ENCODE data around the gene CAVIN3.

The CAVIN3 gene

DNA sequence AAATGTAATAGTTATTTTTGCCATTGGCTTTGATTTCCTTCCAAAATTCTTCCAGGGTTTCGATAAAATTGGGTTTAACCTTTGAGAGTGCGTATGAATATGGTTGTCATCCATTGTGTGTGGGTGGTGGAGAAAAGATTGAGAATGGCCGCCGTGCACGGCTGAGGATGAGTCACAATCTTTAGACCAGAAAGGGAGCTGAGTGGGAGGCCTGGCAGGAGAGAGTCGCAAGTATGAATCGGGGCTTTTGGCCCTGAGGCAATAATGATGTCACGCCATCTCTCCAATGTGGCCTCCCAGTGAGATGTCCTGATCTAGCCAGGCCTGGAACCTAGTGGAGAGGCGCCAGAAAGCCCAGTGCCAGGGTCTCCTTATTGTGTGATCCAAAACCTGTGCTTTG, 36.9 kb upstream of the CAVIN3 start:
- TF ChIP-seq, protein P1, sequence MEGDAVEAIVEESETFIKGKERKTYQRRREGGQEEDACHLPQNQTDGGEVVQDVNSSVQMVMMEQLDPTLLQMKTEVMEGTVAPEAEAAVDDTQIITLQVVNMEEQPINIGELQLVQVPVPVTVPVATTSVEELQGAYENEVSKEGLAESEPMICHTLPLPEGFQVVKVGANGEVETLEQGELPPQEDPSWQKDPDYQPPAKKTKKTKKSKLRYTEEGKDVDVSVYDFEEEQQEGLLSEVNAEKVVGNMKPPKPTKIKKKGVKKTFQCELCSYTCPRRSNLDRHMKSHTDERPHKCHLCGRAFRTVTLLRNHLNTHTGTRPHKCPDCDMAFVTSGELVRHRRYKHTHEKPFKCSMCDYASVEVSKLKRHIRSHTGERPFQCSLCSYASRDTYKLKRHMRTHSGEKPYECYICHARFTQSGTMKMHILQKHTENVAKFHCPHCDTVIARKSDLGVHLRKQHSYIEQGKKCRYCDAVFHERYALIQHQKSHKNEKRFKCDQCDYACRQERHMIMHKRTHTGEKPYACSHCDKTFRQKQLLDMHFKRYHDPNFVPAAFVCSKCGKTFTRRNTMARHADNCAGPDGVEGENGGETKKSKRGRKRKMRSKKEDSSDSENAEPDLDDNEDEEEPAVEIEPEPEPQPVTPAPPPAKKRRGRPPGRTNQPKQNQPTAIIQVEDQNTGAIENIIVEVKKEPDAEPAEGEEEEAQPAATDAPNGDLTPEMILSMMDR (IDR thresholded peaks at IDR 0.05; ENCODE audit: low read depth, low read length, missing control alignments): no peak
- Histone ChIP-seq H3K27ac (peak overlapping the region; percentile 0), H3K36me3 (replicated peaks) (no peaks in the 10 kb centered on the region), H3K4me3 (ENCODE audit: low read depth, low read length) (no peak overlapping the region), H3K27me3 (replicated peaks) (no peaks in the 10 kb centered on the region)
- in situ Hi-C loops (cut with HindIII; ENCODE audit: low pct_ligation_motif_present, low sequenced_read_pairs): no loop called here
- peak; percentile 92 for DNase-seq

DNA sequence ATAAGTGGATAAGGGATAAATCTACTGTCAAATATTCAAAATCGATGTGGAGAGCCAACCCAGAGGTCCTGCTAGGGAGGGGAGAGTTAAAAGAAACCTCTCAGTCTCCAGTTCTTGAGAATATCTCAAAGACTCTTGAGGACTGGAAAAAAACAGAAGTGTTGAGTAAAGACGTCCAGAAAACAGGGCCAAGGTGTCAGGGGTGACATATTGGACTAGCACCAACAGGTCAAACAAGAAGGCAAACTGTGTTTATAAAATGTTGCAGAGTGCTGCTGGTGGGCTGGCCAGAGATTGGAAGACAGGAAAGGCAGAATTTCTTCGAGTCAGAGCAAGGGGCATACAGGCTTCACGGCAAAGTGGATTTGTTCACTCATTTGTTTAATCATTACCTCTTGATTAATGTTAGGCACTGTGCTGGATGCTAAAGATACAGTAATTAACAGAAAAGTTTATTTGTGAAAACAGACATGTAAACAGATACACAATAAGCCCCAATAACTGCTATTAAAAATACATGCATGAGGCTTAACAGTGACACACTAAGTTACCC, 36.3 kb upstream of the CAVIN3 start:
- in situ Hi-C loops (cut with HindIII; ENCODE audit: low pct_ligation_motif_present, low sequenced_read_pairs): no loop called here
- Histone ChIP-seq H3K27ac (no peak overlapping the region), H3K27me3 (replicated peaks) (no peaks in the 10 kb centered on the region), H3K36me3 (replicated peaks) (no peaks in the 10 kb centered on the region), H3K4me3 (ENCODE audit: low read depth, low read length) (no peak overlapping the region)
- DNase-seq: no peak
- TF ChIP-seq, protein P1 (IDR thresholded peaks at IDR 0.05; ENCODE audit: low read depth, low read length, missing control alignments): no peak

DNA sequence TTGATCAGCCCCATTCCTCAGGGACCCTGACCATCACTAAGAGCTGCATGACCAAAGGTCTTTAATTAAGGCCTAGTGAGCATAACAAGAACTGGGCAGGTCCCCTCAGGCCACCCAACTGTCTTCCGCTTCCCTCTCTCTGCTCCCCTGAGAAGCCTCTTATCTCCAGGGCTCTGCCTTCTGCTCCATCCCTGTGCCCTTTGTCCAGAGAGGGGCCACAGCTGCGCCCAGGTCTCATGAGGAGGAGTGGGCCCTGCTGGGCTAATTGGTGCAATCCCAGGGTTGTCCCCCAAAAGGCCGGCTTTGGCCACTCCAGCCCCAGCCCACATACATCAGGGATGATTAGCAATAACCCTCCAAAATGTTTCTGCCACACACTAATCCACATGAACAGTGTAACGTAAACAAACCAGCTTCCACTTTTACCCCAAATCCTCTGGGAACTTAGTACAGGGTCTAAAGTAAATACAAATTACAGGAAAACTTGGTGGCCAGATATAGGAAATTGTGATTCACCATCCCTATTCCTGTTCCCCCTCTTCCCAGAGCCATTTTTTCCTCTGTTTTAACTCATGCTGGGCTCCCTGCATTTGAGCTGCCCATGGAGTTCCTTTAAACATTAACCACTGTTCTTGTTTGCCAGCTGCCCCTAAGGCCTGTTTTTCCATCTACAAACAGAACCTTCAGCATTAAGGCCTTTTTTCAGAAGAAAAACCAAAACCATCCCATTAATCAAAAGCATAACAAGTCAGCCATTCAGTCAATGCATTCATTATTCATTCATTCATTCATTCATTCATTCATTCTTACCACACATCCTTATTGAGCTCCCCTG, 34.6 kb upstream of the CAVIN3 start:
- Histone ChIP-seq H3K27me3 (replicated peaks) (no peaks in the 10 kb centered on the region), H3K27ac (no peak overlapping the region), H3K4me3 (ENCODE audit: low read depth, low read length) (no peak overlapping the region), H3K36me3 (replicated peaks) (no peaks in the 10 kb centered on the region)
- TF ChIP-seq, protein P1 (IDR thresholded peaks at IDR 0.05; ENCODE audit: low read depth, low read length, missing control alignments): no peak
- DNase-seq: no peak
- in situ Hi-C loops (cut with HindIII; ENCODE audit: low pct_ligation_motif_present, low sequenced_read_pairs): no loop called here

DNA sequence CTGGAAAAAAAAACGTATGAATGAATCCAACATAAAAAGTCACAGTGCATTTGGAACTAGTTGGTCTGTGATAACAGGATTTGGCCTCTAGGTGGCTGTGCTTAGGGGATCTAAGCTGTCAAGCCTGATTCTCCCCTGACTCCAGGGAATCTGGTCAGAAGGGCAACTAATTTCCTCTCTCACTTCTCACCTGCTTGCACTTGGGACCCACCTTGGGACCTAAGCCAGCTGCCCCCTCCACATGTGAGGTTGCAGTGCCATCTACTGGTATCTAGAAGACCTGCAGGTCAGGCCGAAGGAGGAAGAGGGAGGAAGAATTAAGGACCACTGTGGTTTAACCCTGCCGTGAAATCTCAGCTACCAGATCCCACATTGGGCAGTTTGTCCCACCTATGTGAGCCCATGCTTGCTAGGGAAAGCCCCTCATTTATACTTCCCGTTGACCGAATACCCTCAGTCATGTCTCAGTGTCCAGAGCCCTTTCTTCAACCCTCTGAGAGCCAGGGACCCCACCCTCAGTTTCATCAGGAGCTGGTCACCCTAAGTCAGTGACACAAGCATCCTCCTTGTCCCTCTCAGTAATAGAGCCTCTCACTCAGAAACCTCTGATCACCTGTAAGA, 33.2 kb upstream of the CAVIN3 start:
- H3K27me3 ChIP-seq (replicated peaks): no peaks in the 10 kb centered on the region
- H3K36me3 ChIP-seq (replicated peaks): no peaks in the 10 kb centered on the region
- in situ Hi-C loops (cut with HindIII; ENCODE audit: low pct_ligation_motif_present, low sequenced_read_pairs): no loop called here
- peak; percentile 20 for DNase-seq
- TF ChIP-seq, protein P1 (IDR thresholded peaks at IDR 0.05; ENCODE audit: low read depth, low read length, missing control alignments): peak; percentile 96
- no peak overlapping the region for H3K27ac ChIP-seq
- H3K4me3 ChIP-seq (ENCODE audit: low read depth, low read length): no peak overlapping the region

DNA sequence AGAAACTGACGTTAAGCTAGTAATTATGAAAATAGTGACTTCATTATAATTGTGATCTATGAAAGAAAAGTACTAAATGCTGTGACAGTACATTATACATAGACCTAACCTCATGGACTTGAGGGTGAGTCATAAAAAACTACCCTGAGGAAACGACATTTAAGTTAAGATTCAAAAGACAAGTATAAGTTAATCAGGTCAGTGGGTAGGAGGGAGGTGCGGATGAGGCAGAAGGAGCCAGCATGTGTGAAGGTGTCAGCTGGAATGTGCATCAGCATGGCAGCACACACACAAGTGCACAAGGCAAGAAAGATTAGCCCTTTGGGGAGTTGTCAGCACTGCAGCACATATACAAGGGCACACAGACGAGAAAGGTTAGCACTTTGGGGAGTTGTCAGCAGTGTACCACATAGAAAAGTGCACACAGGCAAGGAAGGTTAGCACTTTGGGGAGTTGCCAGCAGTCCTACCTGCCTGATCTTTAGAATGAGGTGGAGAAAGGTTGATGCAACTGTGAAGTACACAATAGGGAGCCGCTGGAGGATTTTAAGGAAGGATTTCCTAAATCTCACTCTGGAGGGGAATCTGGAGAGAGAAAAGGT, 31.6 kb upstream of the CAVIN3 start:
- no peak for DNase-seq
- in situ Hi-C loops (cut with HindIII; ENCODE audit: low pct_ligation_motif_present, low sequenced_read_pairs): no loop called here
- TF ChIP-seq, protein P1 (IDR thresholded peaks at IDR 0.05; ENCODE audit: low read depth, low read length, missing control alignments): no peak
- Histone ChIP-seq H3K36me3 (replicated peaks) (no peaks in the 10 kb centered on the region), H3K27ac (no peak overlapping the region), H3K4me3 (ENCODE audit: low read depth, low read length) (no peak overlapping the region), H3K27me3 (replicated peaks) (no peaks in the 10 kb centered on the region)
